ENCODE data around the gene LRRC66. TPM values are rescaled to one million over a fixed set of nuclear protein-coding genes. Genes with fewer than 3 reads are reported as not detected.

The LRRC66 gene
- total RNA-seq, 1 experiment from 2014 or later, result not detected

- H3K27ac Mint-ChIP-seq (ENCODE audit: unreplicated experiment), result no peak overlapping the region
- H3K27me3 Mint-ChIP-seq (ENCODE audit: insufficient read depth, unreplicated experiment), result no peaks in the 10 kb centered on the region
- no peak overlapping the region for H3K4me3 Mint-ChIP-seq (ENCODE audit: unreplicated experiment)
- Histone ChIP-seq H3K9me3 (no peaks in the 10 kb centered on the region), H3K4me1 (0 out of 2 replicates have a peak, but pooled peaks cover 3% of the 10 kb centered on the region), H3K27me3 (replicated peaks; ENCODE audit: control insufficient read depth, insufficient read depth, low read length) (no peaks in the 10 kb centered on the region), H3K36me3 (ENCODE audit: control insufficient read depth, insufficient read depth, low read length) (no peaks in the 10 kb centered on the region), H3K4me3 (ENCODE audit: low read depth, low read length) (no peak overlapping the region)
- H3K4me1 Mint-ChIP-seq (ENCODE audit: low read depth, unreplicated experiment), result no peaks in the 10 kb centered on the region
- intact Hi-C loops (cut with micrococcal nuclease; ENCODE audit: unreplicated experiment), result no loop called here
- no peak for DNase-seq
- ChIA-PET CTCF (no interaction called here), POLR2A (no interaction called here)
- no TSS peak for BruUV-seq (replicated peaks)
- no peaks in the 10 kb centered on the region for H3K9me3 Mint-ChIP-seq (ENCODE audit: unreplicated experiment)
- no peaks in the 10 kb centered on the region for H3K36me3 Mint-ChIP-seq (ENCODE audit: insufficient read depth, unreplicated experiment)
- TF ChIP-seq CTCF (IDR thresholded peaks at IDR 0.05; ENCODE audit: insufficient read depth in 1 of 2, low read depth in 1 of 2, low read length in 1 of 2, severe bottlenecking in 1 of 2, unreplicated experiment in 1 of 2), result no peak
Measured at GRCh38 chr4:52006887-52007286, 13.3 kb downstream of the LRRC66 start.

GRCh38 chr4:52005604-52006273, 14.4 kb downstream of the LRRC66 start:
- no peaks in the 10 kb centered on the region for H3K27me3 ChIP-seq (replicated peaks; ENCODE audit: control insufficient read depth, insufficient read depth, low read length)
- Mint-ChIP-seq H3K4me3 (ENCODE audit: unreplicated experiment) (no peak overlapping the region), H3K4me1 (ENCODE audit: low read depth, unreplicated experiment) (no peaks in the 10 kb centered on the region), H3K9me3 (ENCODE audit: unreplicated experiment) (no peaks in the 10 kb centered on the region), H3K36me3 (ENCODE audit: insufficient read depth, unreplicated experiment) (no peaks in the 10 kb centered on the region), H3K27ac (ENCODE audit: unreplicated experiment) (no peak overlapping the region), H3K27me3 (ENCODE audit: insufficient read depth, unreplicated experiment) (no peaks in the 10 kb centered on the region)
- H3K9me3 ChIP-seq, result no peaks in the 10 kb centered on the region
- ChIA-PET CTCF (no interaction called here), POLR2A (no interaction called here)
- intact Hi-C loops (cut with micrococcal nuclease; ENCODE audit: unreplicated experiment), result no loop called here
- TF ChIP-seq CTCF (IDR thresholded peaks at IDR 0.05; ENCODE audit: insufficient read depth in 1 of 2, low read depth in 1 of 2, low read length in 1 of 2, severe bottlenecking in 1 of 2, unreplicated experiment in 1 of 2), result no peak
- H3K4me3 ChIP-seq (ENCODE audit: low read depth, low read length), result no peak overlapping the region
- BruUV-seq (replicated peaks), result no TSS peak
- 0 out of 2 replicates have a peak, but pooled peaks cover 3% of the 10 kb centered on the region for H3K4me1 ChIP-seq
- no peak for DNase-seq
- H3K36me3 ChIP-seq (ENCODE audit: control insufficient read depth, insufficient read depth, low read length), result no peaks in the 10 kb centered on the region

- ChIA-PET CTCF (no interaction called here), POLR2A (no interaction called here)
Measured at GRCh38 chr4:52004414-52004813, 15.7 kb downstream of the LRRC66 start.

More at GRCh38 chr4:52004414-52004813, 15.7 kb downstream of the LRRC66 start:
- Mint-ChIP-seq H3K9me3 (ENCODE audit: unreplicated experiment) (no peaks in the 10 kb centered on the region), H3K36me3 (ENCODE audit: insufficient read depth, unreplicated experiment) (no peaks in the 10 kb centered on the region), H3K4me1 (ENCODE audit: low read depth, unreplicated experiment) (no peaks in the 10 kb centered on the region), H3K4me3 (ENCODE audit: unreplicated experiment) (no peak overlapping the region), H3K27me3 (ENCODE audit: insufficient read depth, unreplicated experiment) (no peaks in the 10 kb centered on the region), H3K27ac (ENCODE audit: unreplicated experiment) (no peak overlapping the region)
- H3K4me3 ChIP-seq (ENCODE audit: low read depth, low read length), result no peak overlapping the region
- no TSS peak for BruUV-seq (replicated peaks)
- 0 out of 2 replicates have a peak, but pooled peaks cover 3% of the 10 kb centered on the region for H3K4me1 ChIP-seq
- no peaks in the 10 kb centered on the region for H3K27me3 ChIP-seq (replicated peaks; ENCODE audit: control insufficient read depth, insufficient read depth, low read length)
- no peaks in the 10 kb centered on the region for H3K36me3 ChIP-seq (ENCODE audit: control insufficient read depth, insufficient read depth, low read length)
- no peak for DNase-seq
- no peak for TF ChIP-seq CTCF (IDR thresholded peaks at IDR 0.05; ENCODE audit: insufficient read depth in 1 of 2, low read depth in 1 of 2, low read length in 1 of 2, severe bottlenecking in 1 of 2, unreplicated experiment in 1 of 2)
- intact Hi-C loops (cut with micrococcal nuclease; ENCODE audit: unreplicated experiment), result no loop called here
- no peaks in the 10 kb centered on the region for H3K9me3 ChIP-seq

All from Caco-2 (cell line).